Left lung (tissue), 10 donors: ENCODE data around the gene NCOA7. TPM values are rescaled to one million over a fixed set of nuclear protein-coding genes. Genes with fewer than 3 reads are reported as not detected.
A peak's percentile ranks its signal among the peaks of the same experiment; 100 is the strongest.
"Not testable (repeated sequence)": the region's sequence is repeated elsewhere in the genome, so short reads cannot be mapped to it uniquely, and the experiment has no call there.

Experiments used
- ATAC-seq: fragments of 200-7000 bp; cut with Tn5 transposase; one replicate; pipeline ENCODE4 v1.9.1; 2020; ENCODE audit warnings: moderate library complexity
- DNase-seq, 4 donors: peaks; one replicate each; pipeline ENCODE4 v3.0.0-alpha.2; 2013 to 2020
- H3K27ac ChIP-seq, 2 donors: fragments of 200-600 bp; sonication (generic) in 1 of 2; one replicate each; pipeline versions ENCODE4 v1.5.0 to v1.8.0; 2020 to 2021
- H3K27me3 ChIP-seq, 2 donors: fragments of 200-600 bp; sonication (generic) in 1 of 2; one replicate each; pipeline versions ENCODE4 v1.5.0 to v1.8.0; 2020 to 2021
- H3K36me3 ChIP-seq, 2 donors: fragments of 200-600 bp; sonication (generic) in 1 of 2; one replicate each; pipeline versions ENCODE4 v1.5.0 to v1.8.0; 2020 to 2021
- H3K4me1 ChIP-seq, 2 donors: fragments of 200-600 bp; one replicate each; pipeline ENCODE4 v1.8.0; 2021
- H3K4me3 ChIP-seq, 2 donors: fragments of 200-600 bp; sonication (generic) in 1 of 2; one replicate each; pipeline versions ENCODE4 v1.5.0 to v1.8.0; 2020 to 2021; ENCODE audit warnings: mild to moderate bottlenecking in 1 of 2
- H3K9me3 ChIP-seq, 2 donors: fragments of 200-600 bp; sonication (generic) in 1 of 2; one replicate each; pipeline versions ENCODE4 v1.5.0 to v1.8.0; 2020 to 2021
- intact Hi-C, 2 donors: fragments of 100-400 bp; cut with DNase I; formaldehyde crosslinking; loops; one replicate each; pipeline versions ENCODE4 v1.11.2 to v1.14.2; 2022
- polyA plus RNA-seq, 6 donors: library from polyadenylated mRNA; unstranded; fragments of 120-200 nt; gene quantifications; one replicate each; pipeline ENCODE4 v1.2.1, GENCODE V29; 2013; ENCODE audit not compliant: insufficient read length in 6 of 6
- total RNA-seq, 2 donors: library from RNA; stranded (reverse); fragmentation: NEBNext Ultra II Directional; extraction: Animal tissue kit (Norgen Biotek cat#: 25700); gene quantifications; one replicate each; pipeline ENCODE4 v1.2.1, GENCODE V29; 2021
- TF ChIP-seq, protein P1 (sequence below), 2 donors: fragments of 200-600 bp; sonication (generic) in 1 of 2; IDR thresholded peaks; one replicate each; pipeline versions ENCODE4 v1.5.0 to v1.8.0; 2021; ENCODE audit warnings: antibody characterized with exemption in 2 of 2
- donor health status: DM: no; HTN: yes; CAD: no.
- donor health status: DM: no; HTN: no; CAD: no.

NCOA7 gene
- total and polyA plus RNA-seq, 8 donors, result 16.1 to 94.3 (median 18.3) TPM

- no peak overlapping the region for H3K4me3 ChIP-seq
- no peaks in the 10 kb centered on the region for H3K9me3 ChIP-seq
- DNase-seq, result no peak
- no peak overlapping the region for H3K27ac ChIP-seq
- H3K27me3 ChIP-seq, result no peaks in the 10 kb centered on the region
- peaks cover 0 to 21% of the 10 kb centered on the region in 2 donors for H3K4me1 ChIP-seq
- TF ChIP-seq, protein P1, sequence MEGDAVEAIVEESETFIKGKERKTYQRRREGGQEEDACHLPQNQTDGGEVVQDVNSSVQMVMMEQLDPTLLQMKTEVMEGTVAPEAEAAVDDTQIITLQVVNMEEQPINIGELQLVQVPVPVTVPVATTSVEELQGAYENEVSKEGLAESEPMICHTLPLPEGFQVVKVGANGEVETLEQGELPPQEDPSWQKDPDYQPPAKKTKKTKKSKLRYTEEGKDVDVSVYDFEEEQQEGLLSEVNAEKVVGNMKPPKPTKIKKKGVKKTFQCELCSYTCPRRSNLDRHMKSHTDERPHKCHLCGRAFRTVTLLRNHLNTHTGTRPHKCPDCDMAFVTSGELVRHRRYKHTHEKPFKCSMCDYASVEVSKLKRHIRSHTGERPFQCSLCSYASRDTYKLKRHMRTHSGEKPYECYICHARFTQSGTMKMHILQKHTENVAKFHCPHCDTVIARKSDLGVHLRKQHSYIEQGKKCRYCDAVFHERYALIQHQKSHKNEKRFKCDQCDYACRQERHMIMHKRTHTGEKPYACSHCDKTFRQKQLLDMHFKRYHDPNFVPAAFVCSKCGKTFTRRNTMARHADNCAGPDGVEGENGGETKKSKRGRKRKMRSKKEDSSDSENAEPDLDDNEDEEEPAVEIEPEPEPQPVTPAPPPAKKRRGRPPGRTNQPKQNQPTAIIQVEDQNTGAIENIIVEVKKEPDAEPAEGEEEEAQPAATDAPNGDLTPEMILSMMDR (IDR thresholded peaks at IDR 0.05), result no peak
- ATAC-seq, result peak; percentile 86
- intact Hi-C loops, result no loop called here
- H3K36me3 ChIP-seq, result peaks cover 0 to 31% of the 10 kb centered on the region in 2 donors
Observed at GRCh38 chr6:125904871-125905270, 114.1 kb downstream of the NCOA7 start.

- peak; percentile 58 for ATAC-seq
- Histone ChIP-seq H3K9me3 (no peaks in the 10 kb centered on the region), H3K27me3 (no peaks in the 10 kb centered on the region), H3K27ac (no peak overlapping the region), H3K36me3 (peaks cover 0 to 26% of the 10 kb centered on the region in 2 donors), H3K4me1 (peaks cover 0 to 32% of the 10 kb centered on the region in 2 donors), H3K4me3 (no peak overlapping the region)
- peak in 1 of 4 donors; percentile 16 for DNase-seq
- TF ChIP-seq, protein P1 (IDR thresholded peaks at IDR 0.05), result peak; percentile 66 to 78
- intact Hi-C loops, result no loop called here
Observed at GRCh38 chr6:125906158-125906998, 115.6 kb downstream of the NCOA7 start.

GRCh38 chr6:125910527-125910926 lies 119.8 kb downstream of the NCOA7 start:
- intact Hi-C loops, result no loop called here
- H3K27ac ChIP-seq, result peak overlapping the region in 1 of 2 donors; percentile 23
- no peaks in the 10 kb centered on the region for H3K27me3 ChIP-seq
- DNase-seq (no peak), ATAC-seq (no peak)
- peaks cover 0 to 16% of the 10 kb centered on the region in 2 donors for H3K36me3 ChIP-seq
- TF ChIP-seq, protein P1 (IDR thresholded peaks at IDR 0.05), result no peak
- H3K4me1 ChIP-seq, result peaks cover 0 to 48% of the 10 kb centered on the region in 2 donors
- H3K4me3 ChIP-seq, result no peak overlapping the region
- no peaks in the 10 kb centered on the region for H3K9me3 ChIP-seq

DNA sequence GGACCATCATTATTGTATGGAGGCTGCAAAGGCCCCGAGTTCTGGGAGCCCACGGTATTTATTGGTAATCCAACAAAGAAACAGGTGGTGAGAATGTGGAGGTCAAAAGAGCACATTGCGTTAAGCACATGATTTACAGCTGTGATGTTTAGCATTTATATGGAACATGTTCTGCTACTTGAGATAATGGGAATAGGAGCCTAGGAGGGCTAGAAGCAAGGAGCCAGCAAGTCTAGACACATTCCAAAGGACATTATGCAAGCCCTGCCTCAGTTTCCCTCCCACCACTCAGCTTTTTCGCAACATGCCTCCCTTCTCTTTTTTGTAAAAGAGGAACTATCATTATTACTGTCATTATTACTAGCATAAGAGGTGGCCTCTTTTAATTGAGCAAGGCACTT lies 120.3 kb downstream of the NCOA7 start:
- H3K27me3 ChIP-seq, intact Hi-C loops, H3K9me3 ChIP-seq, DNase-seq, H3K4me3 ChIP-seq, H3K27ac ChIP-seq, ATAC-seq: not testable (repeated sequence)
- peaks cover 0 to 18% of the 10 kb centered on the region in 2 donors for H3K36me3 ChIP-seq
- peaks cover 0 to 46% of the 10 kb centered on the region in 2 donors for H3K4me1 ChIP-seq

GRCh38 chr6:125912430-125912829 lies 121.7 kb downstream of the NCOA7 start:
- H3K27me3 ChIP-seq, DNase-seq, ATAC-seq, H3K27ac ChIP-seq, H3K4me3 ChIP-seq, intact Hi-C loops, H3K9me3 ChIP-seq: not testable (repeated sequence)
- Histone ChIP-seq H3K36me3 (peaks cover 0 to 20% of the 10 kb centered on the region in 2 donors), H3K4me1 (peaks cover 0 to 38% of the 10 kb centered on the region in 2 donors)

DNA sequence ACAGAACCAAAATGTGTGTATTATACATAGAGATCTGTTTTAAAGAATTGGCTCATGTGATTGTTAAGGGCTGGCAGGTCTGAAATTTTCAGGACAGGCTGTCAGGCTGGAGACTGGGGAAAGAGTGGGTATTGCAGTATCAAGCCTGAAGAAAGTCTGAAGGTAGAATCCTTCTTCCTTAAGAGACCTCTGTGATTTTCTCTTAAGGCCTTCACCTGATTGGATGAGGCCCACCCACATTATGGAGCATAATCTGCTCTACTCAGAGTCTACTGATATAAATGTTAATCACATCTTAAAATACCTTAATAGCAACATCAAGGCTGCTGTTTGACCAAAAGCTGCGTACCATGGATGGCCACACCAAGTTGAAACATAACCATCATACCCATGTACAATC lies 122.4 kb downstream of the NCOA7 start:
- peaks cover 0 to 40% of the 10 kb centered on the region in 2 donors for H3K4me1 ChIP-seq
- H3K9me3 ChIP-seq, result no peaks in the 10 kb centered on the region
- intact Hi-C loops, result no loop called here
- ATAC-seq (no peak), DNase-seq (no peak)
- H3K4me3 ChIP-seq, result no peak overlapping the region
- peak overlapping the region in 1 of 2 donors; percentile 23 for H3K27ac ChIP-seq
- H3K36me3 ChIP-seq, result peaks cover 0 to 18% of the 10 kb centered on the region in 2 donors
- TF ChIP-seq, protein P1 (IDR thresholded peaks at IDR 0.05), result no peak
- no peaks in the 10 kb centered on the region for H3K27me3 ChIP-seq
